GM12878 (cell line): Measurements from ENCODE around the gene HMGN4. TPM values are rescaled to one million over a fixed set of nuclear protein-coding genes. Genes with fewer than 3 reads are reported as not detected.

Experiments
- ATAC-seq: fragments of 200-7000 bp; cut with Tn5 transposase; 3 replicates; pipeline ENCODE4 v1.9.1; 2020; ENCODE audit warnings: mild to moderate bottlenecking, moderate library complexity
- BruUV-seq: library from RNA; stranded (reverse); fragments of 400-500 nt; replicated peaks from 2 replicates; lab custom pipeline; 2021; lab: Mats Ljungman, UMichigan
- CTCF ChIA-PET: fragments of 300-600 bp; sonication (Branson Sonifier 250); formaldehyde crosslinking; extraction: SDS; loops from one replicate; lab custom pipeline; 2021; ENCODE audit warnings: inconsistent platforms; lab: Yijun Ruan, JAX
- POLR2A ChIA-PET: fragments of 350-600 bp; formaldehyde crosslinking; extraction: SDS; loops from one replicate; lab custom pipeline; 2021; ENCODE audit warnings: inconsistent platforms; lab: Charles Lee
- RAD21 ChIA-PET: fragments of 300-600 bp; sonication (Branson Sonifier 250); formaldehyde crosslinking; loops from one replicate; lab custom pipeline; 2023; ENCODE audit warnings: antibody characterized with exemption; ENCODE audit not compliant: unreplicated experiment; lab: Charles Lee
- SMC1A ChIA-PET: fragments of 300-600 bp; sonication (Branson Sonifier 250); formaldehyde crosslinking; loops from one replicate; lab custom pipeline; 2023; ENCODE audit not compliant: unreplicated experiment, uncharacterized antibody; lab: Charles Lee
- DNase-seq: peaks from one replicate; pipeline ENCODE4 v3.0.0-alpha.2; 2011; ENCODE audit warnings: low read depth, low spot score
- FAIRE-seq: peaks from 3 replicates; lab custom pipeline; 2011; peaks lifted over from hg19 to GRCh38; lab: Jason Lieb, UNC
- H2AFZ ChIP-seq: 2 replicates; pipeline ENCODE4 v1.6.0; 2011; ENCODE audit warnings: low read depth, low read length, control low read depth; ENCODE audit not compliant: control insufficient read depth
- H3K27ac ChIP-seq: 2 replicates; pipeline ENCODE4 v1.5.1; 2011; ENCODE audit warnings: control low read depth; ENCODE audit not compliant: control insufficient read depth, insufficient read depth
- H3K27me3 ChIP-seq, 2 experiments: replicated peaks in 1 of 2; 2 replicates each; pipeline versions ENCODE4 v1.6.0 to v1.6.1; 2011; ENCODE audit warnings: low read length in 1 of 2; ENCODE audit not compliant: control insufficient read depth in 2 of 2, insufficient read depth in 2 of 2
- H3K36me3 ChIP-seq, 2 experiments: 2 replicates each; pipeline ENCODE4 v1.5.1; 2011; ENCODE audit warnings: low read length in 1 of 2; ENCODE audit not compliant: control insufficient read depth in 2 of 2, insufficient read depth in 2 of 2
- H3K4me1 ChIP-seq: 2 replicates; pipeline ENCODE4 v1.6.1; 2011; ENCODE audit warnings: mild to moderate bottlenecking, low read length, moderate library complexity, mixed read lengths; ENCODE audit not compliant: control insufficient read depth, insufficient read depth
- H3K4me2 ChIP-seq: 2 replicates; pipeline ENCODE4 v1.6.0; 2011; ENCODE audit warnings: control low read depth; ENCODE audit not compliant: control insufficient read depth, insufficient read depth
- H3K4me3 ChIP-seq: fragments of 200-600 bp; sonication (generic); 2 replicates; pipeline ENCODE4 v1.5.1; 2016
- H3K79me2 ChIP-seq: 2 replicates; pipeline ENCODE4 v1.6.0; 2011; ENCODE audit warnings: low read length; ENCODE audit not compliant: control insufficient read depth, insufficient read depth
- H3K9ac ChIP-seq: 2 replicates; pipeline ENCODE4 v1.8.0; 2011; ENCODE audit warnings: low read length, control low read depth, mixed read lengths; ENCODE audit not compliant: control insufficient read depth, insufficient read depth
- H3K9me3 ChIP-seq: replicated peaks from 3 replicates; pipeline ENCODE4 v1.5.1; 2011; ENCODE audit warnings: mild to moderate bottlenecking, low read length; ENCODE audit not compliant: control insufficient read depth, insufficient read depth
- H4K20me1 ChIP-seq: 2 replicates; pipeline ENCODE4 v1.6.0; 2011; ENCODE audit not compliant: control insufficient read depth, insufficient read depth
- ATF7 ChIP-seq: fragments of 450-650 bp; IDR thresholded peaks from 2 replicates; pipeline ENCODE4 v1.6.1; 2016; ENCODE audit warnings: low read depth, mild to moderate bottlenecking
- BCL11A ChIP-seq: IDR thresholded peaks from 2 replicates; pipeline ENCODE4 v1.6.1; 2011; ENCODE audit warnings: low read depth, low read length
- RUNX3 ChIP-seq: IDR thresholded peaks from 2 replicates; pipeline ENCODE4 v1.6.1; 2012; ENCODE audit warnings: low read length, inconsistent platforms
- SREBF2 ChIP-seq: IDR thresholded peaks from 2 replicates; pipeline ENCODE4 v1.6.1; 2012; ENCODE audit warnings: mild to moderate bottlenecking, low read length
- TARDBP ChIP-seq: IDR thresholded peaks from 2 replicates; pipeline ENCODE4 v1.6.1; 2016; ENCODE audit warnings: borderline replicate concordance
- ZNF24 ChIP-seq: fragments of 450-650 bp; IDR thresholded peaks from 2 replicates; pipeline ENCODE4 v1.6.1; 2017; ENCODE audit warnings: antibody characterized with exemption, mild to moderate bottlenecking
- ZSCAN29 ChIP-seq: fragments of 450-650 bp; IDR thresholded peaks from 2 replicates; pipeline ENCODE4 v1.6.1; 2017; ENCODE audit warnings: mild to moderate bottlenecking, moderate library complexity
- WGBS: methylation state at CpG from one replicate; pipeline ENCODE4 v1.1.6; 2016; ENCODE audit warnings: low lambda C conversion rate; ENCODE audit not compliant: insufficient replicate concordance, insufficient coverage; ENCODE audit errors: missing lambda C conversion rate; 5-methylcytosine and 5-hydroxymethylcytosine counted together
- in situ Hi-C: fragments of 300-500 bp; cut with MboI; formaldehyde crosslinking; loops from 9 replicates; pipeline ENCODE4 v1.14.3; 2018; ENCODE audit warnings: mixed read lengths
- intact Hi-C: fragments of 100-400 bp; cut with micrococcal nuclease; formaldehyde crosslinking; loops from one replicate; pipeline ENCODE4 v1.14.2; 2022; ENCODE audit not compliant: unreplicated experiment
- polyA plus RNA-seq, 11 experiments: library from polyadenylated mRNA; depleted of rRNA in 4 of 11; unstranded in 6 of 11; stranded (reverse) in 5 of 11; fragments of >200 nt; fragmentation: Nextera tagmentation in 4 of 11; fragmentation: Illumina TruSeq in 1 of 11; extraction: Ambion mirVana in 4 of 11; extraction: Trizol in 1 of 11; gene quantifications; 1 replicate in 1 of 11; 2 replicates in 10 of 11; pipeline versions ENCODE4 v1.2.1 to v1.2.3, GENCODE V29; 2011 to 2016; ENCODE audit warnings: inconsistent platforms in 2 of 11, missing spikeins in 2 of 11, low read depth in 1 of 11
- total RNA-seq, 4 experiments: library from RNA; depleted of rRNA in 3 of 4; stranded (reverse); fragments of >200 nt in 3 of 4; fragmentation: Illumina TruSeq in 1 of 4; extraction: Trizol in 1 of 4; gene quantifications; 2 replicates each; pipeline versions ENCODE4 v1.2.1 to v1.2.3, GENCODE V29; 2013 to 2021
- TF ChIP-seq, protein P1 (sequence below): fragments of 450-650 bp; IDR thresholded peaks from 2 replicates; pipeline ENCODE4 v1.6.1; 2017; ENCODE audit warnings: mild to moderate bottlenecking
- TF ChIP-seq, protein P2 (sequence below): fragments of 450-650 bp; IDR thresholded peaks from 2 replicates; pipeline ENCODE4 v1.6.1; 2017; ENCODE audit warnings: low read depth, mild to moderate bottlenecking, moderate library complexity

HMGN4 gene
- total and polyA plus RNA-seq, 10 of the 15 experiments (the other 5 are each of a cell fraction or from before 2014, with no cell fraction given): 26.7 to 99.1 (median 76.7) TPM

DNA sequence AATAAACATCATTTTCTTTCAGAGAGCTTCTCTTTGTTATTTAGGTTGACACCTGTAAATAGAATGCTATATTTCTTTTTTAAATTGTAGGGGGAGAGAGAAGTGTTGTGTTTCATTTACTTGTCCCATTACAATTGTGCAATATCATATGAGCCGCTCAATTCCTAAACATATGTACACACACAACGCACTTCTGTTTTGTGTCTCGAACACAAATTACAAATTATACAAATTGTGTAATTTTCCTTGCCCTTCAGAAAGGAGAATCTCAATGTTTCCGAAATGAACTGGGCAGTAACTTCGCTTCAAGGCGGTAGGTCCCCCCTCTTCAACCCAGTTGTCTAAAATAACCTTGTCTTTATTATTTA lies 55.9 kb downstream of the HMGN4 start (continued):
- TF ChIP-seq, protein P1, sequence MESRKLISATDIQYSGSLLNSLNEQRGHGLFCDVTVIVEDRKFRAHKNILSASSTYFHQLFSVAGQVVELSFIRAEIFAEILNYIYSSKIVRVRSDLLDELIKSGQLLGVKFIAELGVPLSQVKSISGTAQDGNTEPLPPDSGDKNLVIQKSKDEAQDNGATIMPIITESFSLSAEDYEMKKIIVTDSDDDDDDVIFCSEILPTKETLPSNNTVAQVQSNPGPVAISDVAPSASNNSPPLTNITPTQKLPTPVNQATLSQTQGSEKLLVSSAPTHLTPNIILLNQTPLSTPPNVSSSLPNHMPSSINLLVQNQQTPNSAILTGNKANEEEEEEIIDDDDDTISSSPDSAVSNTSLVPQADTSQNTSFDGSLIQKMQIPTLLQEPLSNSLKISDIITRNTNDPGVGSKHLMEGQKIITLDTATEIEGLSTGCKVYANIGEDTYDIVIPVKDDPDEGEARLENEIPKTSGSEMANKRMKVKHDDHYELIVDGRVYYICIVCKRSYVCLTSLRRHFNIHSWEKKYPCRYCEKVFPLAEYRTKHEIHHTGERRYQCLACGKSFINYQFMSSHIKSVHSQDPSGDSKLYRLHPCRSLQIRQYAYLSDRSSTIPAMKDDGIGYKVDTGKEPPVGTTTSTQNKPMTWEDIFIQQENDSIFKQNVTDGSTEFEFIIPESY: no peak
- TF ChIP-seq, all 136 proteins: peak for 0

DNA sequence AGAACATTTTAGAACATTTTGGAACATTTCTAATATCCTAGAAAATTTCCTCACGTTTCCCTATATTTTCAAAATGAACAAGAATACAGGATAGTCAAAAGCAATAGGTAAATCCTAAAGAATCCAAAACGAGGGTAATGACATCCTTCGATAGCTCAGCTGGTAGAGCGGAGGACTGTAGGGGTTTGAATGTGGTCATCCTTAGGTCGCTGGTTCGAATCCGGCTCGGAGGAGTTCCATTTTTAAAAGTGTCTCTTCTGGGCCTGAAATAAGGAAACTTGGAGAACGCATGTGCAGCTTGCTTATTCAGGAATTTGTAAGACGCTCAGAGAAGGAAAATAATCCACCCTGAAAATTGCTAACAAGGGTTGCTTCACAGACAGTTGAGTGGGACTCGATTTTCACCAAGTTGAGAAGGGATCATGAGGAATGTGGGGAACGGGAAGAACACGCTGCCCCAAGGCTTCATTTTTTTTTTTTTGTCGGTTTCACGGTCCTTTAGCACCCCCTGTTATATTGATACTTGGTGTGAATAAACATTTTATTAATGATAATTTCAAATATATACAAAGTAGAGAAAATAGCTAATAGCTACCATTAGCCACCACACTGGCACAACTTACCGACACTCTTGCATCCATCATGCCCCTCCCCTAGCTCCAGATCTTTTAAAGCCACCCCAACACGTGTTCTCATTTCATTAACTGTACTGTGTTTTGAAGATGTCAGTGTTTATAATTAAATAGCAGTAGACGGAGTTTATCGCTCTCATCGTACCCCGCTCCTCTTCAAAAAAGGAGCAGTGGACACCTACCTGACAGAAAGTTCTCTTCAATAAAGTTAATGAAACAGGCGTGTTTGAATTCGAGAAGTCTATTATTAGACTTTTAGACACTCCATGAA lies 56.8 kb downstream of the HMGN4 start:
- Histone ChIP-seq H3K9me3 (no peaks in the 10 kb centered on the region), H3K27ac (no peak overlapping the region), H3K36me3 (peaks cover 1 to 11% of the 10 kb centered on the region in 2 experiments; a peak in 1 of 4 replicates), H3K79me2 (peaks cover 21% of the 10 kb centered on the region), H2AFZ (peak overlapping the region; percentile 90), H3K4me1 (peaks cover 18% of the 10 kb centered on the region), H4K20me1 (no peaks in the 10 kb centered on the region), H3K9ac (peak overlapping the region; percentile 56; the same call in 1 of the 2 replicates), H3K4me3 (peak overlapping the region; percentile 93; the same call in 1 of the 2 replicates), H3K27me3 (no peaks in the 10 kb centered on the region), H3K4me2 (peak overlapping the region; percentile 95)
- BruUV-seq: no TSS peak
- DNase-seq: no peak
- POLR2A ChIA-PET: interaction anchor here (0.6 to 1.7 kb wide), 13 partner anchors 18 to 1306 kb away, joined by 3 to 7 read pairs (median 3); no protein-coding TSS in a partner anchor
- RAD21 ChIA-PET: interaction anchor here (0.6 to 2.5 kb wide), 16 partner anchors 10 to 561 kb away, joined by 3 to 64 read pairs (median 3); no protein-coding TSS in a partner anchor
- CTCF ChIA-PET: interaction anchor here (0.6 to 8.7 kb wide), 37 partner anchors 10 to 882 kb away, joined by 3 to 267 read pairs (median 4); a partner anchor contains a TSS
- in situ Hi-C loops: no loop called here
- FAIRE-seq: peak; percentile 56
- ATAC-seq: peak; percentile 5; the same call in 1 of the 3 replicates
- 37% methylated on average over 23 of the region's 23 CpGs for WGBS
- SMC1A ChIA-PET: interaction anchor here (0.6 to 8.3 kb wide), 20 partner anchors 8 to 527 kb away, joined by 3 to 170 read pairs (median 4); no protein-coding TSS in a partner anchor
- intact Hi-C loops: loop anchor here (1.0 to 10.0 kb wide), 4 partner anchors 23 to 420 kb away; no protein-coding TSS in a partner anchor
- TF ChIP-seq ZNF24: peak; percentile 93
- 0 out of 2 replicates have a peak, but pooled peaks have one; percentile 21 for TF ChIP-seq ZSCAN29
- TF ChIP-seq TARDBP: 0 out of 2 replicates have a peak, but pooled peaks have one; percentile 37
- 0 out of 2 replicates have a peak, but pooled peaks have one; percentile 10 for TF ChIP-seq ATF7
- peak; percentile 41; the same call in 1 of the 2 replicates for TF ChIP-seq RUNX3
- TF ChIP-seq SREBF2: peak; percentile 74; the same call in 1 of the 2 replicates
- no peak for TF ChIP-seq BCL11A
- TF ChIP-seq, protein P2, sequence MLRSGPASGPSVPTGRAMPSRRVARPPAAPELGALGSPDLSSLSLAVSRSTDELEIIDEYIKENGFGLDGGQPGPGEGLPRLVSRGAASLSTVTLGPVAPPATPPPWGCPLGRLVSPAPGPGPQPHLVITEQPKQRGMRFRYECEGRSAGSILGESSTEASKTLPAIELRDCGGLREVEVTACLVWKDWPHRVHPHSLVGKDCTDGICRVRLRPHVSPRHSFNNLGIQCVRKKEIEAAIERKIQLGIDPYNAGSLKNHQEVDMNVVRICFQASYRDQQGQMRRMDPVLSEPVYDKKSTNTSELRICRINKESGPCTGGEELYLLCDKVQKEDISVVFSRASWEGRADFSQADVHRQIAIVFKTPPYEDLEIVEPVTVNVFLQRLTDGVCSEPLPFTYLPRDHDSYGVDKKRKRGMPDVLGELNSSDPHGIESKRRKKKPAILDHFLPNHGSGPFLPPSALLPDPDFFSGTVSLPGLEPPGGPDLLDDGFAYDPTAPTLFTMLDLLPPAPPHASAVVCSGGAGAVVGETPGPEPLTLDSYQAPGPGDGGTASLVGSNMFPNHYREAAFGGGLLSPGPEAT: no peak
